ENCODE measurements around the gene NETO1.

Gene NETO1, protein sequence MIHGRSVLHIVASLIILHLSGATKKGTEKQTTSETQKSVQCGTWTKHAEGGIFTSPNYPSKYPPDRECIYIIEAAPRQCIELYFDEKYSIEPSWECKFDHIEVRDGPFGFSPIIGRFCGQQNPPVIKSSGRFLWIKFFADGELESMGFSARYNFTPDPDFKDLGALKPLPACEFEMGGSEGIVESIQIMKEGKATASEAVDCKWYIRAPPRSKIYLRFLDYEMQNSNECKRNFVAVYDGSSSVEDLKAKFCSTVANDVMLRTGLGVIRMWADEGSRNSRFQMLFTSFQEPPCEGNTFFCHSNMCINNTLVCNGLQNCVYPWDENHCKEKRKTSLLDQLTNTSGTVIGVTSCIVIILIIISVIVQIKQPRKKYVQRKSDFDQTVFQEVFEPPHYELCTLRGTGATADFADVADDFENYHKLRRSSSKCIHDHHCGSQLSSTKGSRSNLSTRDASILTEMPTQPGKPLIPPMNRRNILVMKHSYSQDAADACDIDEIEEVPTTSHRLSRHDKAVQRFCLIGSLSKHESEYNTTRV

DNA sequence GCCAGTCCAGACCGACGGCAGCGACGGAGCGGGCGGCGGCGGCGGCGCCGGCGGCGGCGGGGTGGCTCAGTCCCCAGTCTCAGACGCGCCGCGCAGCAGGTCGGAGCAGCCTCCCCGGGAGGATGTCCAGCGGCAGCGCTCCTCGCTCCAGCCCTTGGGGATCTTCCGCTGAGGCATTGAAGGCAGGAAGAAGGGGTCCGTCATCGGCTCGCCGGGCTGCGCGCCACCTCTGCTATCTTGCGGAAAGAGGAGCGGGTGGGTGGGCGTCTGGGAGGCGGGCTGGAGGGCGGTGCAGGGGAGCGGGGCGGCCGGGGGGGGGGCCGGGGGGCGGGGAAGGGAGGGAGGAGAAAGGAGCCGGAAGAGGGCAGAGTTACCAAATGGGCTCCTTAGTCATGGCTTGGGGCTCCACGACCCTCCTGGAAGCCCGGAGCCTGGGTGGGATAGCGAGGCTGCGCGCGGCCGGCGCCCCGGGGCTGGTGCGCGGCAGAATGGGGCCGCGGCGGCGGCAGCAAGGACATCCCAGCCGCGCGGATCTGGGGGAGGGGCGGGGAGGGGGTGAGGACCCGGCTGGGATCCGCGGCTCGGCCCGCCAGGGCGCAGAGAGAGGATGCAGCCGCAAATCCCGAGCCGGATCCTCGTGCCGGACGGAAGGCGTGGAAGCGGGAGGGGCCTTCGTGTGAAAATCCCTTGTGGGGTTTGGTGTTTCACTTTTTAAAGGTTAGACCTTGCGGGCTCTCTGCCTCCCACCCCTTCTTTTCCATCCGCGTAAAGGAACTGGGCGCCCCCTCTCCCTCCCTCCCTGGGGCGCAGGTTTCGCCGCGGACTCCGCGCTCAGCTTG is at the start of gene NETO1:
Gene NETO1, minus strand, starts transcription at position 242 of the 839 bp plus-strand sequence. CDS start 696 bp downstream, outside the sequence.
- DNase-seq (ENCODE audit: low read depth), result no peak
- H3K4me3 ChIP-seq (ENCODE audit: low read depth, low read length), result peak within 1 kb of the TSS; percentile 47

DNA sequence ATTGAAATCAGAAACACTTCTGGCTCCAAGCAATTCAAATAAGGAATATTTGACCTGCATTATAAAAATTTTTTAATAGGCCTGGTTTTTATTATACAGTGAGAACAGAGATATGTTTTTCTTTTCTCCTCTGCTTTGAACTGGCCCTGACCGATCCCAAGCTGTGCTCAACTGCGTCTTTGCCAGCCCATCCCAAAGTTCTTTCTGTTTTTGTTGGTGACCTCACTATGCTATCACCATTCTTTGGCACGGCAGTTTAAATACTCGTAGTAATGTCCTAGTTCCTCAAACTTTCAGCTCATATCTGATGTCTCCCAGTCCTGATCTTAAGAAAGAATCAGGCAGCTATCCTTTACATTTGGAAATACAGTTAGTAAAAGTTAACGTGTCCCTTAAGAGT is 42.3 kb upstream of the NETO1 start:
- no peak overlapping the region for H3K4me3 ChIP-seq (ENCODE audit: low read depth, low read length)
- no peak for DNase-seq (ENCODE audit: low read depth)

DNA sequence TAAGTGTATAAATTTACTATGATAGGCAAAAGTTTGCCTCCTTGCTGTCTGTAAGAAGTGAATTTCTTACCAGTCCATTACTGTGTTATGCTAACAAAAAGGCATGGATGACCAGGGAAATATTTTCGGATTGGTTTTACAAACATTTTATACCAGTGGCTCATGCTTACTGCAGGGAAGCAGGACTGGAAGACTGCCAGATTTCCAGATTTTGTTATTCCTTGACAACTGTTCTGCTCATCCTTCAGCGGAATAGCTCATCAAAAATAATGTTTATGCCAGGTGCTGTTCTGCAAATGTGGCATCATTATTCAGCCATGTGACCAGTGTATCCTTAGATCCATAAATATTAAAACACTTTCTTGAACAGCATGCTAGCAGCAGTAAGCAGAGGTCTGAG is 40.4 kb upstream of the NETO1 start:
- no peak overlapping the region for H3K4me3 ChIP-seq (ENCODE audit: low read depth, low read length)
- no peak for DNase-seq (ENCODE audit: low read depth)

DNA sequence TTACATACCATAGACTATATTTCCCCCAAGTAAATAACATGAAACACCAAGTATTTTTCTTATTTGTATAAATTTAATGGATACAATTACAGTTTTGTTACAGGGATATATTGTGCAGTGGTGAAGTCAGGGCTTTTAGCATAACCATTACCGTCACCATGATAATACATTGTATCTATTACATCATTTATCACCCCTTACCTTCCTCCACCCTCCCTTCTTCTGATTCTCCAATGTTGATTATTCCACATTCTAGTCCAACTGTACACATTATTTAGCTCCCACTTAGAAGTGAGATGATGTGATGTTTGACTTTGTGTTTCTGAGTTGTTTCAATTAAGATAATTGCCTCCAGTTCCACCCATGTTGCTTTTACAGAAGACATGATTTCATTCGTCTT is 35.2 kb upstream of the NETO1 start:
- DNase-seq (ENCODE audit: low read depth), result no peak
- H3K4me3 ChIP-seq (ENCODE audit: low read depth, low read length), result no peak overlapping the region

DNA sequence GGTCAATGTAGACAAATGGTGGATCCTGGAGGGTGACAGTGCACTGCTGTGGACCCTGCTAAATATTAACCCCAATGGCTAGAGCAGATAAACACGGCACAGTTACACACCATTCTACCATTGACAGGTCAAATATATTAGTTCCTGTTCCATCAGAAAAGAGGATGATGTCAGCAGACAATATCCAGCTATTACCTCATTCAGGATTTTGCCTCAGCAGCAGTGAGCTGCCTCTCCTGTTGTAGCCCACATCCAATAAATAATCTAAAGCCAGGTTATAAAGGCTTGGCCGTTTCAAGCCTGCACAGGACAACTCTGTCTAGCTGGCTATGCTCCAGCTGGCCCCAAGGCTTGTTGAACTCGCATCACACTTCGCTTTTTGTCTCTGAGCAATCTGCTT is 31.6 kb upstream of the NETO1 start:
- DNase-seq (ENCODE audit: low read depth), result no peak
- no peak overlapping the region for H3K4me3 ChIP-seq (ENCODE audit: low read depth, low read length)

DNA sequence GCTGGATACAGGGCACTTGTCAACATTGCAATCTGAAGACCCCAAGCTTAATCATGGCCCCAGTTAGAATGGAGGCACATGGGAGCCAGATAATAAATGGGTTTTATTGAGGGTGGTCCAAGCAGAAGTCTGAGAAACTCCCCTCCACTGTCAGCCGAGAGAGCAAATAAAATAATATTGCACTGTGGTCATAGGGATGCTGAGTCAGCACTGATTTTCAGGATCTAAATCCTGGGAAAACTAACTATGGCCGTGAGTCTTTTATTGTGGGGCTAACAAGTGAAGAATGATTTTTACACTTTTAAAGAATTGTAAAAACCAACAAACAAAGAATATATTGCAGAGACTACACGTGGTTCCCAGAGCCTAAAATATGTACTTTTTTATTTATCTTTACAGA is 31.1 kb upstream of the NETO1 start:
- no peak overlapping the region for H3K4me3 ChIP-seq (ENCODE audit: low read depth, low read length)
- no peak for DNase-seq (ENCODE audit: low read depth)

DNA sequence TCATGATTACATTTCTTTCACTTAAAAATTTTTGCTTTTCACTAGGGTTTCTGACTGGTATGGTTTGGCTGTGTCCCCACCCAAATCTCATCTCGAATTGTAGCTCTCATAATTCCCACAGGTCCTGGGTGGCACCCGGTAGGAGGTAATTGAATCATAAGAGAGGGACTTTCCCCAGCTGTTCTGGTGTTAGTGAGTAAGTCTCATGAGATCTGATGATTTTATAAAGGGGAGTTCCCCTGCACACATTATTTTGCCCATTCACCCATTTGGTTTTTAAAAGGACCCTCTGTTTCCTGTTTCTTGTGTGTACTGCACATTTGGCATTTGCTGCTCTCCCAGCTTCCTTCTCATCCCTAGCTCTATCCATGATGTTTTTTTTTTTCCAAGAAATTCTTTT is 27.8 kb upstream of the NETO1 start:
- no peak for DNase-seq (ENCODE audit: low read depth)
- H3K4me3 ChIP-seq (ENCODE audit: low read depth, low read length), result no peak overlapping the region

DNA sequence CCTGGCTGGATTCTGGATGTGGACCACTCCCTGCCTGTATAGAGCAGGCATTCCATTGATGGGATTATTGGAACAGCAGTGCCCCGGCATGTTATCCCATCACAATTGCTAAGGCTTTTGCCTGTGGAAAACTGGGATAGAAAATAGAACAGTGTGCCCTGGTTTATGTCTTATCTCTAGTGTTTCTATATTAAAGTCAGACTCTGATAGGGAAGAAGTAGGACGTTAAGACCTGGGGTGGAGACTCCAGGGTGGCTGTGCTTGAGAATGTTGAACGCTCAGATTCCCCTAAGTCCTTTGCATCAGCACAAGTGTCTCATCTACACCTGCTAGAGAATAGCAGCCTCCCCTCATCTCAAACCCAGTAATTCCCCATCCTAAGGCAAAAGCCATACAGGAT is 10.8 kb upstream of the NETO1 start:
- no peak for DNase-seq (ENCODE audit: low read depth)
- H3K4me3 ChIP-seq (ENCODE audit: low read depth, low read length), result no peak overlapping the region

DNA sequence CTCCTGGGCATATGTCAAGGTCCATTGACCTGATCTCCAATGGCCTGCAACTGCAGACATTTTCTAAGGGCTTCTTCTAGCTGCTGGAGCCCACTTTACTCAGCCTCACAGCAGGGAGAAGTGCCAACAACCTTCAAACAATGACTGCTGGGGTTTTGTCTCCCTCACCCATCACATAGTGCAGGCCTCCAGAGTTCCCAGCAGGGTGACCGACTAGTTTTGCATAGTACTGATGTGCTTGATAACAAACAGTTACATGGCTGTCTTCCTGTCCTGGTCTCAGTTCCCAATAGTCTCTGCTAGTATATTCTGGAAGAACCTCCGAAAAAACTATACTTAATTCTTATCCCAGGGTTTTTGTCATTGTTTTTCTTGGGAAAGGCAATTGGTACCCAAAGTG is 10.4 kb upstream of the NETO1 start:
- H3K4me3 ChIP-seq (ENCODE audit: low read depth, low read length), result no peak overlapping the region
- DNase-seq (ENCODE audit: low read depth), result no peak

DNA sequence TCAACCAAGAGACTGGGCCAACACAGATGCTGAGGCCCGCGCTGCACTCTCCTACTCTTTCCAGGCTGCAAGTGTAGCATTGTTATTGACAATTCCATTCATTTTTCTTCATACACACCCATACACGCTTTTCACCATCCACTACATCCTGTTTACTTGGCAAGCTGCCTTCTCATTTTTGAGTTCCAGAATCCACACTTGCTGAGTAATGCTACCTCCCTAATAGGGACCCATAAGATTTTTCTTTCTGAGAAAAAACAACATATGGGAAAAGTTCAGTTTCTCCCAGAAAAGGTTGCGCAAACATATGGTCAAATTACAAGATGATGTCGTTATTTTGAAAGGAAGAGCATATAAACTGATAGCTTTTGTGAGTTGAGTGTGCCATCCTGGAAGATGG is 3.3 kb upstream of the NETO1 start:
- peak; percentile 43 for DNase-seq (ENCODE audit: low read depth)
- no peak overlapping the region for H3K4me3 ChIP-seq (ENCODE audit: low read depth, low read length)

DNA sequence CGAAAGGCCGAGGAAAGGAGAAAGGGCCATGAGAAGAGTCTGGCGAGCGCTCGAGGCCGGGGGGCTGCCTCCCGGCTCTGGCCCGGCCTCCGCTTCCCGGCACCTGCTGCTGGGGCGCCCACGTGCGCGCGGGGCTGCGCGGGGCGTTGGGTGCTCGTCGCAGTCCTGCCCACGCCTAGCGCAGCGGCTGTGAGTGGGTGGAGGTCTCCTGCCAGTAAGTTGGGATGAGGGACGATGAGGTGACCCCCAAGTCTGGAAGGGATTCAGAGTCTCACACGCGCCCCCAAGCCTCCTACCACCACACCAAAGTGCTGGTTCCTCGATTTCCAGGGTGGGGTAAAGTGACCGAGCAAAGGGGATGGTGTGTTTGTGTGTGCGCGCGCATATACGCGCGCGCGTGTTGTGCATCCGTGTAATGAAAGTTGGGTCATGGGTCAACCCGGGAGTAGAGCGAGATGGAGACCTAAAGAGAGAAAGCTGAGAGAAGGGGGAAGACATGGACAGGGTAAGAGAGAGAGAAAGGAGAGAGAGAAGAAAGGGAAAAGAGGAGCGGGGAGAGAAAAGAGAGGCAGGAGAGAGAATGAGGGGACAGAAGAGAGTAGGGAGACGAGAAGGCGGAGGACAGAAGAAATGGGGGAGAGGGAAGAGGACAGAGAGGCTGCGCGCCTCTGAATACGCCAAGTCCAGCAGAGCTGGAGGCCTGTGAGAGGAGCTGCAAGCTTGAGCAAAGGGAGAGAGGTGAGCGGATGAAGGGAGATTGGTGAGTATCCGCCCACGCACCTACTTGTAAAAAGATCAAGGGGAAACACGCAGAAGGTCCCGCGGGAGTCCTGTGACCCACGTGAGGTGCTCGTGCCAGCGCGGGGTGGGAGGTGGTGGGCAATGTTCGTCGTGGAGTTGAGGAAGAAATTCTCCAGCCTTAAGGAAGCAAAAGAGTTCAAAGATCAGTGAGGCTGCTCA is 1.7 kb upstream of the NETO1 start:
- H3K4me3 ChIP-seq (ENCODE audit: low read depth, low read length), result peak overlapping the region; percentile 47
- no peak for DNase-seq (ENCODE audit: low read depth)

DNA sequence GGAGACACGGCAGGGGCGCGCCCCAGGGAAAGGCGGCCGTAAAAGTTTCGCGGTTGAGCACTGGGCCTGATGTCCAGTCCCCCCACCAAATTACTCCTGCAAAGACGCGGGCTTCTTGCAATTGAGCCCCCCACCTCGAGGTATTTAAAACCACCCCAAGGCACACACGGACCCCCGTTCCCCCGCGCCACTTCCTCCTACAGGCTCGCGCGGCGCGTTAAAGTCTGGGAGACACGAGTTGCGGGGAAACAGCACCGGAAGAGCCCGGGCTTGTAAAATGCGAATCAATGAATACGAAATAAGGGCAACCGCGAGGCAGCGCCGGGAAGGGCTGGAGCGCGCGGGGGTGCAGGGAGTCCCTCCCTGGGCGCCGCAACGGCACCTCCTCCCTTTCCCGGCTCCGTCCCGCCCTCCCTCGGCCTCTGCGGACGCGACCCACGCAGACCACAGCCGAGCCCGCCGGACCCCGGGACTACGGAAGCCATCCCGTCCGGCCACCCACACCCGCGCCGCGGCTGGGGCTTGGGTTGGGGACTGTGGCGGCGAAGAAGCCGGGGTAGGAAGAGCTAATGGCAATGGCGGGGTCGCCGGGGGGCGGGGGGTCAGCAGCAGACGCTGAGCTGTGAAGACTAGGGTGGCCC is 918 bp upstream of the NETO1 start:
- DNase-seq (ENCODE audit: low read depth), result no peak
- peak overlapping the region; percentile 47 for H3K4me3 ChIP-seq (ENCODE audit: low read depth, low read length)

DNA sequence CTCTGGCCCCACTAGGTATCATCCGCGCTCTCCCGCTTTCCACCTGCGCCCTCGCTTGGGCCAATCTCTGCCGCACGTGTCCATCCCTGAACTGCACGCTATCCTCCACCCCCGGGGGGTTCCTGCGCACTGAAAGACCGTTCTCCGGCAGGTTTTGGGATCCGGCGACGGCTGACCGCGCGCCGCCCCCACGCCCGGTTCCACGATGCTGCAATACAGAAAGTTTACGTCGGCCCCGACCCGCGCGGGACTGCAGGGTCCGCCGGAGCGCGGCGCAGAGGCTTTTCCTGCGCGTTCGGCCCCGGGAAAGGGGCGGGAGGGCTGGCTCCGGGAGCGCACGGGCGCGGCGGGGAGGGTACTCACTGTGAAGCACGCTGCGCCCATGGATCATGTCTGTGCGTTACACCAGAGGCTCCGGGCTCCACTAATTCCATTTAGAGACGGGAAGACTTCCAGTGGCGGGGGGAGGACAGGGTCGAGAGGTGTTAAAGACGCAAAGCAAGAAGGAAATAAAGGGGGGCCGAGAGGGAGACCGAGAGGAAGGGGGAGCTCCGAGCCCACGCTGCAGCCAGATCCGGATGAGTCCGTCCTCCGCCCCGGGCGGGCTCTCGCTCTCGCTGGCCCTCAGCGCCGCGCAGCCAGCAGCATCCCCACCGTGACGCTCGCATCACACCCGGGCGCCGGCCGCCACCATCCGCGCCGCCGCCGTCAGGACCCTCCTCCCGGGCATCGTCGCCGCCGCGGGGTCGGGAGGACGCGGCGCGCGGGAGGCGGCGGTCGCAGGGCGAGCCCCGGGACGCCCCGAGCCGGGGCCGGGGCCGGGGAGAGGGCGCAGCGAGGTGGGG is 664 bp downstream of the NETO1 start:
- peak overlapping the region; percentile 47 for H3K4me3 ChIP-seq (ENCODE audit: low read depth, low read length)
- no peak for DNase-seq (ENCODE audit: low read depth)

DNA sequence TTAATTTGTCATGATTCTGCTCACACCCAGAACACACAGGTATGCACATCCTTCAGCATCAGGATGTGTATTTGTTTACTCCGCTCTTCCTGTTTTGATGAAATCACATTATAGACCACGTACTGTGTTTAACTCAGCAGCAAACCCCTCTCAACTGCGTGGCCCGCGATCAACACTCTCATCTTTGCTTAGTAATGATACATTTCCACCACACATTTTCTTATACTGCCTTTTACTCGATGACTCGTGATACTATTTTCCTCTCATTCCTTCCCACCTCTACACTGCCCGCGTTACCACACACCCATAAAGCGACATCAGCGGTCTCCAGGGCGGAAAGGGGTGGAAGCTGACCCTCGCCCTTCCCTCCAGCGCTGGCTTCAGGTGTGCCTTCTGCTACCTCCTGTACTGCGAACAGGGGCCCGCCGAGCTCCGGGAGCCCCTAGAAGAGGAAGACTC is 1.3 kb downstream of the NETO1 start:
- no peak for DNase-seq (ENCODE audit: low read depth)
- peak overlapping the region; percentile 47 for H3K4me3 ChIP-seq (ENCODE audit: low read depth, low read length)

DNA sequence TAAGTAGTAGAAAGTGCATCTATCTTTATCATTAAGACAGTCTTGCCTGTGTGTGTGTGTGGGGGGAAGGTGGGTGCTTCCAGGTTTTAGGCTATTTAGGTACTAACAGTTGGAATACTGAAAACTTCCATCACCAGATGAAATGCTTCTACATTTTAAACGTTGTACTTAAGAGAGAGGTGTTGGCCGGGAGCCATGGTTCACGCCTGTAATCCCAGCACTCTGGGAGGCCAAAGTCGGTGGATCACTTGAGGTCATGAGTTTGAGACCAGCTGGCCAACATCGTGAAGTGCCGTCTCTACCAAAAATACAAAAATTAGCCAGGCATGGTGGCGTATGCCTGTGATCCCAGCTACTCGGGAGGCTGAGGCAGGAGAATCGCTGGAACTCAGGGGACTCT is 4.0 kb downstream of the NETO1 start:
- DNase-seq (ENCODE audit: low read depth), result no peak
- H3K4me3 ChIP-seq (ENCODE audit: low read depth, low read length), result no peak overlapping the region

DNA sequence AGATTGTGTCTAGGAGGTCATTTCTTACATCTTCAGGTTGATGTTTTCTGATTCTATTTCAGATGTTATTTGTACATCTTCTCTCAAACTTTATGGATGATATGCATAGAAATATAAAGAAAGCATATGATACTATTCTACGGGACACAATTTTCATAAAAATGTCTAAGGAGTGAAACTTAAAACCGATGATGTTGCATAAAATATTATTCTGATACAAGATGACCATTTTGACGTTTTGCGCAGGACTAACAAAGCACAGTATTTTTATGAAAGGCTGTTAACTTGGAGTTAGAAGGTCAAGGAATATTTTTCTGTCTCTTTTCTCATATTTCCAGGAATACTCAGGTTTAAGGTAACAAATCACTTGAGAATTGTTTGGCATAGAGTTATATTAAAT is 8.7 kb downstream of the NETO1 start:
- no peak overlapping the region for H3K4me3 ChIP-seq (ENCODE audit: low read depth, low read length)
- no peak for DNase-seq (ENCODE audit: low read depth)

DNA sequence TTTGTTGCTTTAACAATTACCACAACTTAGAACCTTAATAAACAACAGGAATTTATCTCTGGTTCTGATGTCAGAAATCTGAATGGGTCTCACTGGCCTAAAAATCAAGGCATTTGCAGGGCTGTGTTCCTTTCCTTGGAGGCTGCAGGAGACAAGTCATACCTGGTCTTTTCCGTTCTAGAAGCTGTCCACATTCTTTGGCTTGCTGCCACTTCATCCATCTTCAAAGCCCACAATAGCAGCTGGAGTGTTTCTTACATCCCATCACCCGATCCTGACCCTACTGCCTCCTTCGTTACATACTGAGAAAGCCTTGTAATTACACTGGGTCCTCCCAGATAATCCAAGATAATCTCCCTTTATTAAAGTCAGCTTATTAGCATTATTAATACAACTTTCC is 18.1 kb downstream of the NETO1 start:
- H3K4me3 ChIP-seq (ENCODE audit: low read depth, low read length), result no peak overlapping the region
- no peak for DNase-seq (ENCODE audit: low read depth)

Measured in skeletal muscle cell (primary cell).